ENCODE measurements around the gene SLC9A9. TPM values are rescaled to one million over a fixed set of nuclear protein-coding genes. Genes with fewer than 3 reads are reported as not detected.

Gene SLC9A9
- total and polyA plus RNA-seq, 4 donors, result 3.3 to 15.0 (median 6.1) TPM

GRCh38 chr3:143239031-143239430 is 609.2 kb downstream of the SLC9A9 start:
- no peaks in the 10 kb centered on the region for H3K4me1 ChIP-seq (ENCODE audit: control insufficient read depth in 4 of 4, insufficient read depth in 4 of 4, low read length in 3 of 4)
- TF ChIP-seq FOXA1 (IDR thresholded peaks at IDR 0.05), result no peak
- TF ChIP-seq HNF4A (conservative IDR thresholded peaks at IDR 0.05), result no peak
- TF ChIP-seq ZBTB33 (IDR thresholded peaks at IDR 0.05), result no peak
- no peak for TF ChIP-seq SP1 (IDR thresholded peaks at IDR 0.05)
- no peak for TF ChIP-seq RXRA (IDR thresholded peaks at IDR 0.05)
- no peak for TF ChIP-seq GABPA (IDR thresholded peaks at IDR 0.05 in 1 of 2, conservative IDR thresholded peaks at IDR 0.05 in 1 of 2)
- no peak for TF ChIP-seq CTCF (IDR thresholded peaks at IDR 0.05; ENCODE audit: low read depth, low read length, missing input control)
- no peak for TF ChIP-seq RAD21 (IDR thresholded peaks at IDR 0.05)
- TF ChIP-seq, protein P1, sequence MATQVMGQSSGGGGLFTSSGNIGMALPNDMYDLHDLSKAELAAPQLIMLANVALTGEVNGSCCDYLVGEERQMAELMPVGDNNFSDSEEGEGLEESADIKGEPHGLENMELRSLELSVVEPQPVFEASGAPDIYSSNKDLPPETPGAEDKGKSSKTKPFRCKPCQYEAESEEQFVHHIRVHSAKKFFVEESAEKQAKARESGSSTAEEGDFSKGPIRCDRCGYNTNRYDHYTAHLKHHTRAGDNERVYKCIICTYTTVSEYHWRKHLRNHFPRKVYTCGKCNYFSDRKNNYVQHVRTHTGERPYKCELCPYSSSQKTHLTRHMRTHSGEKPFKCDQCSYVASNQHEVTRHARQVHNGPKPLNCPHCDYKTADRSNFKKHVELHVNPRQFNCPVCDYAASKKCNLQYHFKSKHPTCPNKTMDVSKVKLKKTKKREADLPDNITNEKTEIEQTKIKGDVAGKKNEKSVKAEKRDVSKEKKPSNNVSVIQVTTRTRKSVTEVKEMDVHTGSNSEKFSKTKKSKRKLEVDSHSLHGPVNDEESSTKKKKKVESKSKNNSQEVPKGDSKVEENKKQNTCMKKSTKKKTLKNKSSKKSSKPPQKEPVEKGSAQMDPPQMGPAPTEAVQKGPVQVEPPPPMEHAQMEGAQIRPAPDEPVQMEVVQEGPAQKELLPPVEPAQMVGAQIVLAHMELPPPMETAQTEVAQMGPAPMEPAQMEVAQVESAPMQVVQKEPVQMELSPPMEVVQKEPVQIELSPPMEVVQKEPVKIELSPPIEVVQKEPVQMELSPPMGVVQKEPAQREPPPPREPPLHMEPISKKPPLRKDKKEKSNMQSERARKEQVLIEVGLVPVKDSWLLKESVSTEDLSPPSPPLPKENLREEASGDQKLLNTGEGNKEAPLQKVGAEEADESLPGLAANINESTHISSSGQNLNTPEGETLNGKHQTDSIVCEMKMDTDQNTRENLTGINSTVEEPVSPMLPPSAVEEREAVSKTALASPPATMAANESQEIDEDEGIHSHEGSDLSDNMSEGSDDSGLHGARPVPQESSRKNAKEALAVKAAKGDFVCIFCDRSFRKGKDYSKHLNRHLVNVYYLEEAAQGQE (IDR thresholded peaks at IDR 0.05), result no peak
- TF ChIP-seq JUND (IDR thresholded peaks at IDR 0.05), result no peak
- TF ChIP-seq, protein P2, sequence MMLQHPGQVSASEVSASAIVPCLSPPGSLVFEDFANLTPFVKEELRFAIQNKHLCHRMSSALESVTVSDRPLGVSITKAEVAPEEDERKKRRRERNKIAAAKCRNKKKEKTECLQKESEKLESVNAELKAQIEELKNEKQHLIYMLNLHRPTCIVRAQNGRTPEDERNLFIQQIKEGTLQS (IDR thresholded peaks at IDR 0.05), result no peak
- TF ChIP-seq FOXA2 (IDR thresholded peaks at IDR 0.05), result no peak
- TF ChIP-seq HNF4G (IDR thresholded peaks at IDR 0.05), result no peak
- H3K4me3 ChIP-seq (ENCODE audit: low read depth in 1 of 3, low read length in 3 of 3), result no peak overlapping the region
- no peak for DNase-seq (ENCODE audit: low spot score)
- peaks cover 0 to 3% (median under 1%) of the 10 kb centered on the region in 4 donors for H3K9me3 ChIP-seq (ENCODE audit: control insufficient read depth in 4 of 4, low read length in 3 of 4)
- no peaks in the 10 kb centered on the region for H3K36me3 ChIP-seq (ENCODE audit: control insufficient read depth in 4 of 4, insufficient read depth in 3 of 4, low read depth in 1 of 4, low read length in 3 of 4)
- no peak overlapping the region for H3K27ac ChIP-seq (ENCODE audit: low read depth in 1 of 2, low read length in 2 of 2)
- WGBS, result 80% methylated on average over 3 of the region's 3 CpGs
- H3K27me3 ChIP-seq (ENCODE audit: control insufficient read depth in 4 of 4, insufficient read depth in 4 of 4, low read length in 3 of 4), result no peaks in the 10 kb centered on the region
- no peak overlapping the region for H3K9ac ChIP-seq (ENCODE audit: low read depth in 1 of 2, low read length in 2 of 2)

DNA sequence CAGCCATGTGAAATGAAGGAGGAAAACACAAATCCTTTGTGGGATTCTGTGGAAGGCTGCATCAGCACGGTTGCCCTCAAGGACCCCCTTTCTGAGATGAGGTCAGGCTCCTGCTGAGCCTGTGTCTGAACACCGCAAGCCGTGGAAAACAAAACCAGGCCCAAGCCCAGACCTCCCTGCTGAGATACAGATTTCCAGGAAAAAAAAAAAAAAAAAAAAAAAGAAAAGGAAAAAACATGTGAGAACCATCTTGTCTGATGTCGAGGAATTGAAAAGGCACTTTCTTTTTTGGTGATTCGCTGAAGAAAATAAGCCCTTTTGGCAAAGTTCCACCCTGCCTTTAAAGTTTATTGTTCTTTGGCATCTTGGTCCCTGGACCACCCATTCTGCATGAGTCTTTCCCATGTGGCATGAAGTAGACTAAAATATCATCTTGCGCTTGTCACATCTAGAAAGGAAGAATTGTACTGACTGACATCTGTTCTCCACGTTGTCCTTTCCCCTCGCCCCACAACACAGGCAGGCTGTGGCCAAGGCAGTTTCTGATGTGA is 611.1 kb downstream of the SLC9A9 start:
- 91% methylated on average over 8 of the region's 8 CpGs for WGBS
- Histone ChIP-seq H3K4me1 (ENCODE audit: control insufficient read depth in 4 of 4, insufficient read depth in 4 of 4, low read length in 3 of 4) (no peaks in the 10 kb centered on the region), H3K9me3 (ENCODE audit: control insufficient read depth in 4 of 4, low read length in 3 of 4) (peaks cover 0 to 3% (median under 1%) of the 10 kb centered on the region in 4 donors), H3K36me3 (ENCODE audit: control insufficient read depth in 4 of 4, insufficient read depth in 3 of 4, low read depth in 1 of 4, low read length in 3 of 4) (no peaks in the 10 kb centered on the region), H3K27ac (ENCODE audit: low read depth in 1 of 2, low read length in 2 of 2) (no peak overlapping the region), H3K4me3 (ENCODE audit: low read depth in 1 of 3, low read length in 3 of 3) (no peak overlapping the region), H3K9ac (ENCODE audit: low read depth in 1 of 2, low read length in 2 of 2) (no peak overlapping the region), H3K27me3 (ENCODE audit: control insufficient read depth in 4 of 4, insufficient read depth in 4 of 4, low read length in 3 of 4) (no peaks in the 10 kb centered on the region)
- TF ChIP-seq TAF1 (conservative IDR thresholded peaks at IDR 0.05) (no peak), CTCF (IDR thresholded peaks at IDR 0.05; ENCODE audit: low read depth, low read length, missing input control) (no peak)
- DNase-seq (ENCODE audit: low spot score), result no peak
